Measurements from ENCODE around the gene BPIFA3. TPM values are rescaled to one million over a fixed set of nuclear protein-coding genes. Genes with fewer than 3 reads are reported as not detected.

The BPIFA3 gene
- total and polyA plus RNA-seq, 2 experiments from 2014 or later, result not detected

DNA sequence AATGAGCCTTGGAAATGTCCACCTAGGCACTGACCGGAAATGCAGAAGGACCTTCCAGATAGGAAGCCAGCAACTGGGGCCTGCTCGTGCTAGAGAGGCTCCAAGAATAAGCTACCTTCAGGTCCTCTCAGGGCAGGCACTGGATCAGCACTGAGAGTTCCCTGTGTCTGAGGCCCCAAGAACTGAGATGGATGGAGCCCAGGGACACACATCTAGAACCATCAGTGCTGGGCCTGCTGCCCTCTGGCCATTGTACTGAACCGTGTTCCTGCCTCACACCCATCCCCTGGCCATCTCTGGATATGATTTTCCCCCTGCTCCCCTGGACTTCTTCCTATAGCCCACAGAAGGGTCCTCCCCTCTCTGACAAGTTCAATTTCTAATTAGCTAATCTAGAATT, 28.9 kb downstream of the BPIFA3 start (continued):
- TF ChIP-seq, protein P1, sequence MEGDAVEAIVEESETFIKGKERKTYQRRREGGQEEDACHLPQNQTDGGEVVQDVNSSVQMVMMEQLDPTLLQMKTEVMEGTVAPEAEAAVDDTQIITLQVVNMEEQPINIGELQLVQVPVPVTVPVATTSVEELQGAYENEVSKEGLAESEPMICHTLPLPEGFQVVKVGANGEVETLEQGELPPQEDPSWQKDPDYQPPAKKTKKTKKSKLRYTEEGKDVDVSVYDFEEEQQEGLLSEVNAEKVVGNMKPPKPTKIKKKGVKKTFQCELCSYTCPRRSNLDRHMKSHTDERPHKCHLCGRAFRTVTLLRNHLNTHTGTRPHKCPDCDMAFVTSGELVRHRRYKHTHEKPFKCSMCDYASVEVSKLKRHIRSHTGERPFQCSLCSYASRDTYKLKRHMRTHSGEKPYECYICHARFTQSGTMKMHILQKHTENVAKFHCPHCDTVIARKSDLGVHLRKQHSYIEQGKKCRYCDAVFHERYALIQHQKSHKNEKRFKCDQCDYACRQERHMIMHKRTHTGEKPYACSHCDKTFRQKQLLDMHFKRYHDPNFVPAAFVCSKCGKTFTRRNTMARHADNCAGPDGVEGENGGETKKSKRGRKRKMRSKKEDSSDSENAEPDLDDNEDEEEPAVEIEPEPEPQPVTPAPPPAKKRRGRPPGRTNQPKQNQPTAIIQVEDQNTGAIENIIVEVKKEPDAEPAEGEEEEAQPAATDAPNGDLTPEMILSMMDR (conservative IDR thresholded peaks at IDR 0.05; ENCODE audit: low read depth in 2 of 2), result no peak
- TF ChIP-seq ZNF114 (CRISPR knock-in tag; IDR thresholded peaks at IDR 0.05) (no peak), ZNF331 (CRISPR knock-in tag; IDR thresholded peaks at IDR 0.05; ENCODE audit: low read depth) (no peak), STAT1 (IDR thresholded peaks at IDR 0.05; ENCODE audit: unreplicated experiment) (no peak)
- TF ChIP-seq, protein P2, sequence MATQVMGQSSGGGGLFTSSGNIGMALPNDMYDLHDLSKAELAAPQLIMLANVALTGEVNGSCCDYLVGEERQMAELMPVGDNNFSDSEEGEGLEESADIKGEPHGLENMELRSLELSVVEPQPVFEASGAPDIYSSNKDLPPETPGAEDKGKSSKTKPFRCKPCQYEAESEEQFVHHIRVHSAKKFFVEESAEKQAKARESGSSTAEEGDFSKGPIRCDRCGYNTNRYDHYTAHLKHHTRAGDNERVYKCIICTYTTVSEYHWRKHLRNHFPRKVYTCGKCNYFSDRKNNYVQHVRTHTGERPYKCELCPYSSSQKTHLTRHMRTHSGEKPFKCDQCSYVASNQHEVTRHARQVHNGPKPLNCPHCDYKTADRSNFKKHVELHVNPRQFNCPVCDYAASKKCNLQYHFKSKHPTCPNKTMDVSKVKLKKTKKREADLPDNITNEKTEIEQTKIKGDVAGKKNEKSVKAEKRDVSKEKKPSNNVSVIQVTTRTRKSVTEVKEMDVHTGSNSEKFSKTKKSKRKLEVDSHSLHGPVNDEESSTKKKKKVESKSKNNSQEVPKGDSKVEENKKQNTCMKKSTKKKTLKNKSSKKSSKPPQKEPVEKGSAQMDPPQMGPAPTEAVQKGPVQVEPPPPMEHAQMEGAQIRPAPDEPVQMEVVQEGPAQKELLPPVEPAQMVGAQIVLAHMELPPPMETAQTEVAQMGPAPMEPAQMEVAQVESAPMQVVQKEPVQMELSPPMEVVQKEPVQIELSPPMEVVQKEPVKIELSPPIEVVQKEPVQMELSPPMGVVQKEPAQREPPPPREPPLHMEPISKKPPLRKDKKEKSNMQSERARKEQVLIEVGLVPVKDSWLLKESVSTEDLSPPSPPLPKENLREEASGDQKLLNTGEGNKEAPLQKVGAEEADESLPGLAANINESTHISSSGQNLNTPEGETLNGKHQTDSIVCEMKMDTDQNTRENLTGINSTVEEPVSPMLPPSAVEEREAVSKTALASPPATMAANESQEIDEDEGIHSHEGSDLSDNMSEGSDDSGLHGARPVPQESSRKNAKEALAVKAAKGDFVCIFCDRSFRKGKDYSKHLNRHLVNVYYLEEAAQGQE (IDR thresholded peaks at IDR 0.05; ENCODE audit: unreplicated experiment), result no peak
- TF ChIP-seq, protein P3, sequence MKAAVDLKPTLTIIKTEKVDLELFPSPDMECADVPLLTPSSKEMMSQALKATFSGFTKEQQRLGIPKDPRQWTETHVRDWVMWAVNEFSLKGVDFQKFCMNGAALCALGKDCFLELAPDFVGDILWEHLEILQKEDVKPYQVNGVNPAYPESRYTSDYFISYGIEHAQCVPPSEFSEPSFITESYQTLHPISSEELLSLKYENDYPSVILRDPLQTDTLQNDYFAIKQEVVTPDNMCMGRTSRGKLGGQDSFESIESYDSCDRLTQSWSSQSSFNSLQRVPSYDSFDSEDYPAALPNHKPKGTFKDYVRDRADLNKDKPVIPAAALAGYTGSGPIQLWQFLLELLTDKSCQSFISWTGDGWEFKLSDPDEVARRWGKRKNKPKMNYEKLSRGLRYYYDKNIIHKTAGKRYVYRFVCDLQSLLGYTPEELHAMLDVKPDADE (IDR thresholded peaks at IDR 0.05), result no peak

DNA sequence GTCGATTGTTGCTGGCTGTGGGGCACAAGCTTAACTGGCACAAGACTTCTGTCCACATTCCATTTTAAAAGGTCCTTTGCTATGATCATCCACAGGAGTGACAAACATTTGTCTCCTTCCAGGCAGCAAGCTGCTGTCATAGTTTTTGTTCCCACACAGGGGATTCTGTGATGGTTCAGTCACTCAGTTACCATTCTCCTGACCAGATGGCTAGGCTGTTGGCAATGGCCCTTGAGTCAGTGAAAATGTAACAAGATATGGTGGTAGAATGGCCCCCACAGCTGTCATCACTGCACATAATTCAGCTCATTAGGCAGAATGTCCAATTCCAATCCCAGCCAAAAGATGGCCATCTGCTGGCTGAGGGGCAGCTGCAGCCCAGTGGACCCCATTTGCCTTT, 32.3 kb downstream of the BPIFA3 start:
- Mint-ChIP-seq H3K4me3 (no peak overlapping the region), H3K4me1 (no peaks in the 10 kb centered on the region), H3K9me3 (no peaks in the 10 kb centered on the region), H3K27ac (no peak overlapping the region), H3K36me3 (ENCODE audit: low read depth) (no peaks in the 10 kb centered on the region), H3K27me3 (ENCODE audit: insufficient read depth, low read depth, poor library complexity) (peaks cover 3% of the 10 kb centered on the region)
- H3K9me2 ChIP-seq (ENCODE audit: insufficient read depth), result no peaks in the 10 kb centered on the region
- no peak overlapping the region for H3K27ac ChIP-seq (ENCODE audit: low read depth)
- H3K4me2 ChIP-seq, result no peak overlapping the region
- no peak overlapping the region for H2AFZ ChIP-seq
- no peaks in the 10 kb centered on the region for H3K4me1 ChIP-seq (ENCODE audit: insufficient read depth)
- H3K36me3 ChIP-seq (ENCODE audit: insufficient read depth), result no peaks in the 10 kb centered on the region
- H3K4me3 ChIP-seq, result no peak overlapping the region
- DNase-seq (ENCODE audit: low spot score) (no peak), ATAC-seq (no peak)
- H3K79me2 ChIP-seq (replicated peaks; ENCODE audit: insufficient read depth), result no peaks in the 10 kb centered on the region
- no peaks in the 10 kb centered on the region for H3K27me3 ChIP-seq (ENCODE audit: insufficient read depth)
- no peaks in the 10 kb centered on the region for H3F3A ChIP-seq (replicated peaks; ENCODE audit: low read depth)
- H4K20me1 ChIP-seq (replicated peaks; ENCODE audit: insufficient read depth), result no peaks in the 10 kb centered on the region
- TF ChIP-seq, protein P4, sequence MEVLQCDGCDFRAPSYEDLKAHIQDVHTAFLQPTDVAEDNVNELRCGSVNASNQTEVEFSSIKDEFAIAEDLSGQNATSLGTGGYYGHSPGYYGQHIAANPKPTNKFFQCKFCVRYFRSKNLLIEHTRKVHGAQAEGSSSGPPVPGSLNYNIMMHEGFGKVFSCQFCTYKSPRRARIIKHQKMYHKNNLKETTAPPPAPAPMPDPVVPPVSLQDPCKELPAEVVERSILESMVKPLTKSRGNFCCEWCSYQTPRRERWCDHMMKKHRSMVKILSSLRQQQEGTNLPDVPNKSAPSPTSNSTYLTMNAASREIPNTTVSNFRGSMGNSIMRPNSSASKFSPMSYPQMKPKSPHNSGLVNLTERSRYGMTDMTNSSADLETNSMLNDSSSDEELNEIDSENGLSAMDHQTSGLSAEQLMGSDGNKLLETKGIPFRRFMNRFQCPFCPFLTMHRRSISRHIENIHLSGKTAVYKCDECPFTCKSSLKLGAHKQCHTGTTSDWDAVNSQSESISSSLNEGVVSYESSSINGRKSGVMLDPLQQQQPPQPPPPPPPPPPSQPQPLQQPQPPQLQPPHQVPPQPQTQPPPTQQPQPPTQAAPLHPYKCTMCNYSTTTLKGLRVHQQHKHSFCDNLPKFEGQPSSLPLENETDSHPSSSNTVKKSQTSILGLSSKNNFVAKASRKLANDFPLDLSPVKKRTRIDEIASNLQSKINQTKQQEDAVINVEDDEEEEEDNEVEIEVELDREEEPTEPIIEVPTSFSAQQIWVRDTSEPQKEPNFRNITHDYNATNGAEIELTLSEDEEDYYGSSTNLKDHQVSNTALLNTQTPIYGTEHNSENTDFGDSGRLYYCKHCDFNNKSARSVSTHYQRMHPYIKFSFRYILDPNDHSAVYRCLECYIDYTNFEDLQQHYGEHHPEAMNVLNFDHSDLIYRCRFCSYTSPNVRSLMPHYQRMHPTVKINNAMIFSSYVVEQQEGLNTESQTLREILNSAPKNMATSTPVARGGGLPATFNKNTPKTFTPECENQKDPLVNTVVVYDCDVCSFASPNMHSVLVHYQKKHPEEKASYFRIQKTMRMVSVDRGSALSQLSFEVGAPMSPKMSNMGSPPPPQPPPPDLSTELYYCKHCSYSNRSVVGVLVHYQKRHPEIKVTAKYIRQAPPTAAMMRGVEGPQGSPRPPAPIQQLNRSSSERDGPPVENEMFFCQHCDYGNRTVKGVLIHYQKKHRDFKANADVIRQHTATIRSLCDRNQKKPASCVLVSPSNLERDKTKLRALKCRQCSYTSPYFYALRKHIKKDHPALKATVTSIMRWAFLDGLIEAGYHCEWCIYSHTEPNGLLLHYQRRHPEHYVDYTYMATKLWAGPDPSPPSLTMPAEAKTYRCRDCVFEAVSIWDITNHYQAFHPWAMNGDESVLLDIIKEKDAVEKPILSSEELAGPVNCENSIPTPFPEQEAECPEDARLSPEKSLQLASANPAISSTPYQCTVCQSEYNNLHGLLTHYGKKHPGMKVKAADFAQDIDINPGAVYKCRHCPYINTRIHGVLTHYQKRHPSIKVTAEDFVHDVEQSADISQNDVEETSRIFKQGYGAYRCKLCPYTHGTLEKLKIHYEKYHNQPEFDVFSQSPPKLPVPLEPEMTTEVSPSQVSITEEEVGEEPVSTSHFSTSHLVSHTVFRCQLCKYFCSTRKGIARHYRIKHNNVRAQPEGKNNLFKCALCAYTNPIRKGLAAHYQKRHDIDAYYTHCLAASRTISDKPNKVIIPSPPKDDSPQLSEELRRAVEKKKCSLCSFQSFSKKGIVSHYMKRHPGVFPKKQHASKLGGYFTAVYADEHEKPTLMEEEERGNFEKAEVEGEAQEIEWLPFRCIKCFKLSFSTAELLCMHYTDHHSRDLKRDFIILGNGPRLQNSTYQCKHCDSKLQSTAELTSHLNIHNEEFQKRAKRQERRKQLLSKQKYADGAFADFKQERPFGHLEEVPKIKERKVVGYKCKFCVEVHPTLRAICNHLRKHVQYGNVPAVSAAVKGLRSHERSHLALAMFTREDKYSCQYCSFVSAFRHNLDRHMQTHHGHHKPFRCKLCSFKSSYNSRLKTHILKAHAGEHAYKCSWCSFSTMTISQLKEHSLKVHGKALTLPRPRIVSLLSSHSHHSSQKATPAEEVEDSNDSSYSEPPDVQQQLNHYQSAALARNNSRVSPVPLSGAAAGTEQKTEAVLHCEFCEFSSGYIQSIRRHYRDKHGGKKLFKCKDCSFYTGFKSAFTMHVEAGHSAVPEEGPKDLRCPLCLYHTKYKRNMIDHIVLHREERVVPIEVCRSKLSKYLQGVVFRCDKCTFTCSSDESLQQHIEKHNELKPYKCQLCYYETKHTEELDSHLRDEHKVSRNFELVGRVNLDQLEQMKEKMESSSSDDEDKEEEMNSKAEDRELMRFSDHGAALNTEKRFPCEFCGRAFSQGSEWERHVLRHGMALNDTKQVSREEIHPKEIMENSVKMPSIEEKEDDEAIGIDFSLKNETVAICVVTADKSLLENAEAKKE (CRISPR knock-in tag; IDR thresholded peaks at IDR 0.05), result no peak
- TF ChIP-seq EZH2 (IDR thresholded peaks at IDR 0.05; ENCODE audit: low read depth, unreplicated experiment) (no peak), CREB1 (CRISPR knock-in tag; IDR thresholded peaks at IDR 0.05; ENCODE audit: low read depth) (no peak), NANOG (IDR thresholded peaks at IDR 0.05; ENCODE audit: borderline replicate concordance) (no peak), ZNF331 (CRISPR knock-in tag; IDR thresholded peaks at IDR 0.05; ENCODE audit: low read depth) (no peak), JUNB (IDR thresholded peaks at IDR 0.05; ENCODE audit: unreplicated experiment) (no peak)
